B cell (primary cell): ENCODE results near the gene DSCAML1. TPM values are rescaled to one million over a fixed set of nuclear protein-coding genes. Genes with fewer than 3 reads are reported as not detected.

Experiments
- ATAC-seq: fragments of 200-7000 bp; cut with Tn5 transposase; one replicate; pipeline ENCODE4 v1.10.0; 2021; ENCODE audit warnings: low read depth, mild to moderate bottlenecking, moderate number of reproducible peaks, moderate library complexity
- CTCF ChIA-PET: fragments of 350-600 bp; sonication (Branson Sonifier 250); formaldehyde crosslinking; loops from one replicate; lab custom pipeline; 2021; ENCODE audit warnings: antibody characterized with exemption, inconsistent platforms; lab: Charles Lee
- POLR2A ChIA-PET: fragments of 350-600 bp; sonication (Branson Sonifier 250); formaldehyde crosslinking; loops from one replicate; lab custom pipeline; 2021; ENCODE audit warnings: antibody characterized with exemption; lab: Charles Lee
- DNase-seq: peaks from one replicate; pipeline ENCODE4 v3.0.0; 2013
- H2AFZ ChIP-seq: 2 replicates; pipeline ENCODE4 v1.6.1; 2012; ENCODE audit warnings: mild to moderate bottlenecking, low read depth, low read length; ENCODE audit not compliant: insufficient read depth, poor library complexity, severe bottlenecking
- H3K27ac ChIP-seq, 2 donors: 1 replicate in 1 of 2; 2 replicates in 1 of 2; pipeline ENCODE4 v1.5.1; 2012 to 2013; ENCODE audit warnings: low read length in 2 of 2, mild to moderate bottlenecking in 2 of 2, moderate library complexity in 1 of 2
- H3K27me3 ChIP-seq, 4 experiments: fragments of 200-600 bp in 1 of 4; sonication (generic) in 1 of 4; replicated peaks in 1 of 4; 1 replicate in 2 of 4; 2 replicates in 2 of 4; pipeline versions ENCODE4 v1.6.1 to v1.7.0; 2013 to 2016; ENCODE audit warnings: low read length in 3 of 4, mild to moderate bottlenecking in 2 of 4, mixed read lengths in 1 of 4, moderate library complexity in 1 of 4; ENCODE audit not compliant: insufficient read depth in 4 of 4, control insufficient read depth in 3 of 4; ENCODE audit errors: control extremely low read depth in 1 of 4
- H3K36me3 ChIP-seq, 2 experiments: replicated peaks in 1 of 2; 1 replicate in 1 of 2; 2 replicates in 1 of 2; pipeline versions ENCODE4 v1.6.1 to v1.7.1; 2013; ENCODE audit warnings: low read length in 1 of 2; ENCODE audit not compliant: insufficient read depth in 2 of 2, control insufficient read depth in 1 of 2; ENCODE audit errors: control extremely low read depth in 1 of 2, extremely low read depth in 1 of 2
- H3K4me1 ChIP-seq, 2 donors: fragments of 200-600 bp in 1 of 2; sonication (generic) in 1 of 2; 1 replicate in 1 of 2; 2 replicates in 1 of 2; pipeline versions ENCODE4 v1.5.1 to v1.6.1; 2013 to 2017; ENCODE audit warnings: low read length in 2 of 2; ENCODE audit not compliant: control insufficient read depth in 2 of 2, insufficient read depth in 2 of 2
- H3K4me2 ChIP-seq: replicated peaks from 2 replicates; pipeline ENCODE3; 2012; ENCODE audit warnings: mild to moderate bottlenecking, low read depth, low read length; ENCODE audit not compliant: poor library complexity, severe bottlenecking
- H3K4me3 ChIP-seq, 5 experiments: fragments of 200-600 bp in 1 of 5; sonication (generic) in 1 of 5; 1 replicate in 3 of 5; 2 replicates in 2 of 5; pipeline versions ENCODE4 v1.5.1 to v1.7.0; 2011 to 2016; ENCODE audit warnings: low read length in 4 of 5, mild to moderate bottlenecking in 4 of 5, low read depth in 2 of 5, control low read depth in 1 of 5, moderate library complexity in 1 of 5; ENCODE audit not compliant: insufficient read depth in 1 of 5; ENCODE audit errors: control extremely low read depth in 1 of 5, extremely low read depth in 1 of 5
- H3K79me2 ChIP-seq: fragments of 200-600 bp; sonication (generic); one replicate; pipeline ENCODE4 v1.6.0; 2016; ENCODE audit warnings: low read length; ENCODE audit not compliant: control insufficient read depth, insufficient read depth
- H3K9ac ChIP-seq: fragments of 200-600 bp; sonication (generic); 2 replicates; pipeline ENCODE4 v1.6.1; 2017; ENCODE audit warnings: mild to moderate bottlenecking, low read length, moderate library complexity
- H3K9me3 ChIP-seq, 3 donors: one replicate each; pipeline versions ENCODE4 v1.6.1 to v1.7.1; 2013; ENCODE audit warnings: low read length in 2 of 3; ENCODE audit not compliant: control insufficient read depth in 2 of 3, insufficient read depth in 1 of 3; ENCODE audit errors: control extremely low read depth in 1 of 3
- H4K20me1 ChIP-seq: 2 replicates; pipeline ENCODE4 v1.6.0; 2012; ENCODE audit warnings: mild to moderate bottlenecking, low read length; ENCODE audit not compliant: insufficient read depth, control insufficient read depth, poor library complexity, severe bottlenecking
- H3K27ac Mint-ChIP-seq: one replicate; pipeline ENCODE4 v1.8.0; 2021; ENCODE audit warnings: mixed read lengths
- H3K27me3 Mint-ChIP-seq: one replicate; pipeline ENCODE4 v1.8.0; 2021; ENCODE audit warnings: mixed read lengths
- H3K4me1 Mint-ChIP-seq: one replicate; pipeline ENCODE4 v1.8.0; 2021; ENCODE audit warnings: mixed read lengths
- H3K4me3 Mint-ChIP-seq: one replicate; pipeline ENCODE4 v1.8.0; 2021; ENCODE audit warnings: mixed read lengths
- H3K9me3 Mint-ChIP-seq: one replicate; pipeline ENCODE4 v1.8.0; 2022; ENCODE audit warnings: mixed read lengths; ENCODE audit not compliant: insufficient read depth
- EZH2 ChIP-seq: IDR thresholded peaks from 2 replicates; pipeline ENCODE4 v1.6.1; 2012; ENCODE audit warnings: borderline replicate concordance, low read depth, mild to moderate bottlenecking, moderate library complexity, low read length; ENCODE audit not compliant: insufficient read depth, poor library complexity, severe bottlenecking
- WGBS: methylation state at CpG from one replicate; pipeline ENCODE4 v1.1.5; 2013; ENCODE audit warnings: missing lambda C conversion rate; ENCODE audit not compliant: insufficient coverage; 5-methylcytosine and 5-hydroxymethylcytosine counted together
- intact Hi-C: fragments of 100-400 bp; cut with micrococcal nuclease; formaldehyde crosslinking; loops from one replicate; pipeline ENCODE4 v1.10.0; 2022
- polyA plus RNA-seq: library from polyadenylated mRNA; depleted of rRNA; stranded (reverse); fragments of >200 nt; gene quantifications from 2 replicates; pipeline ENCODE4 v1.2.3, GENCODE V29; 2012
- total RNA-seq, 2 donors: library from RNA; stranded (reverse); fragments of 120-200 nt in 1 of 2; gene quantifications; 1 replicate in 1 of 2; 2 replicates in 1 of 2; pipeline versions ENCODE4 v1.2.3 to v1.2.4, GENCODE V29; 2013 to 2022
- TF ChIP-seq, protein P1 (sequence below): fragments of 200-600 bp; IDR thresholded peaks from one replicate; pipeline ENCODE4 v1.8.0; 2022; ENCODE audit warnings: antibody characterized with exemption, mild to moderate bottlenecking

DSCAML1 gene
- total and polyA plus RNA-seq, 2 donors (not counting 1 experiment from before 2014, with no cell fraction given): 1.2 to 6.2 TPM

DNA sequence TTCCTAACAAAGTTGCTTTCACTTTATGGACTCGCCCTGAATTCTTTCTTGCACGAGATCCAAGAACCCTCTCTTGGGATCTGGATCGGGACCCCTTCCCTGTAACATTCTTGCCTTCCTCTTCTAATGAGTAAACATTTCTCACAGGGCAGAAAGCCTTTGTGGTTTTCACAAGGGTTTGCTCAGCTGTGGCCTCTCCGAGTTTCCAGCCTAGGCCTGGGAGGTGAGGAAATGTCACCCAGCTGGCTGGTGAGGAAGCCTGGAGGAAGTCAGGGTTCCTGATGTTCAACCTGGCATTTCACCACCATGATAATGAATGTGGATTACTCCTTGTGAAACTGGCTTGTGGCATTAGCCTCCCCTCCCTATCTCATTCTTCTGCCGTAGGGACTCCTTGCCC, 224.9 kb downstream of the DSCAML1 start:
- Histone ChIP-seq H3K4me1 (no peaks in the 10 kb centered on the region), H3K27me3 (peaks cover 0 to 3% (median 0%) of the 10 kb centered on the region in 4 experiments), H3K9me3 (no peaks in the 10 kb centered on the region), H4K20me1 (no peaks in the 10 kb centered on the region), H2AFZ (no peak overlapping the region), H3K4me2 (no peak overlapping the region), H3K36me3 (no peaks in the 10 kb centered on the region), H3K9ac (no peak overlapping the region), H3K27ac (no peak overlapping the region), H3K79me2 (no peaks in the 10 kb centered on the region), H3K4me3 (no peak overlapping the region)
- H3K27ac Mint-ChIP-seq: no peak overlapping the region
- CTCF ChIA-PET: no interaction called here
- intact Hi-C loops: no loop called here
- WGBS: 11% methylated on average over 3 of the region's 5 CpGs
- peaks cover 6% of the 10 kb centered on the region for H3K27me3 Mint-ChIP-seq
- POLR2A ChIA-PET: no interaction called here
- H3K4me1 Mint-ChIP-seq: no peaks in the 10 kb centered on the region
- no peak for TF ChIP-seq EZH2
- TF ChIP-seq, protein P1, sequence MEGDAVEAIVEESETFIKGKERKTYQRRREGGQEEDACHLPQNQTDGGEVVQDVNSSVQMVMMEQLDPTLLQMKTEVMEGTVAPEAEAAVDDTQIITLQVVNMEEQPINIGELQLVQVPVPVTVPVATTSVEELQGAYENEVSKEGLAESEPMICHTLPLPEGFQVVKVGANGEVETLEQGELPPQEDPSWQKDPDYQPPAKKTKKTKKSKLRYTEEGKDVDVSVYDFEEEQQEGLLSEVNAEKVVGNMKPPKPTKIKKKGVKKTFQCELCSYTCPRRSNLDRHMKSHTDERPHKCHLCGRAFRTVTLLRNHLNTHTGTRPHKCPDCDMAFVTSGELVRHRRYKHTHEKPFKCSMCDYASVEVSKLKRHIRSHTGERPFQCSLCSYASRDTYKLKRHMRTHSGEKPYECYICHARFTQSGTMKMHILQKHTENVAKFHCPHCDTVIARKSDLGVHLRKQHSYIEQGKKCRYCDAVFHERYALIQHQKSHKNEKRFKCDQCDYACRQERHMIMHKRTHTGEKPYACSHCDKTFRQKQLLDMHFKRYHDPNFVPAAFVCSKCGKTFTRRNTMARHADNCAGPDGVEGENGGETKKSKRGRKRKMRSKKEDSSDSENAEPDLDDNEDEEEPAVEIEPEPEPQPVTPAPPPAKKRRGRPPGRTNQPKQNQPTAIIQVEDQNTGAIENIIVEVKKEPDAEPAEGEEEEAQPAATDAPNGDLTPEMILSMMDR: no peak
- ATAC-seq: no peak
- no peaks in the 10 kb centered on the region for H3K9me3 Mint-ChIP-seq
- no peak overlapping the region for H3K4me3 Mint-ChIP-seq
- no peak for DNase-seq

DNA sequence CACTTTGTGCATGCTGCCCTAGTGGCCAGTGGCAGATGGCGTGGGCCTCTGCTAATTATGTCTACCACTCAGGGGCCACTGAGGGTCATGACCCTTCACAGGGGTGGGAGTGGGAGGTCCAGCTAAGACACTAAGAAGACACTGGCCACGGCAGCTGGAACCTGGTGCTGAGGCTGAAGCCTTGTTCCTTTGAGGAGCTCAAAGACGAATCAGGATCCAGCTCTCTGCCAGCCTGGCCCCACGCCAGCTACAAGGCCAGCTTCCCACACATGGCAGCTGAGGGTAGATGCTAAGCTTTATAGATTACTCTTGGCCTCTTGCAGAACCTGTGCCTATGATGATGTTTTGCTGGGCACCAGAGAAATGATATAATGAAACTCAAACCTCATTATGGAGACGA, 226.3 kb downstream of the DSCAML1 start:
- DNase-seq (no peak), ATAC-seq (no peak)
- no peaks in the 10 kb centered on the region for H3K9me3 Mint-ChIP-seq
- Histone ChIP-seq H4K20me1 (no peaks in the 10 kb centered on the region), H3K9me3 (no peaks in the 10 kb centered on the region), H3K79me2 (no peaks in the 10 kb centered on the region), H3K36me3 (no peaks in the 10 kb centered on the region), H3K27ac (no peak overlapping the region), H3K9ac (no peak overlapping the region), H3K4me1 (no peaks in the 10 kb centered on the region), H3K27me3 (peaks cover 0 to 3% (median 0%) of the 10 kb centered on the region in 4 experiments), H2AFZ (no peak overlapping the region), H3K4me2 (no peak overlapping the region), H3K4me3 (no peak overlapping the region)
- no peaks in the 10 kb centered on the region for H3K4me1 Mint-ChIP-seq
- CTCF ChIA-PET: no interaction called here
- intact Hi-C loops: no loop called here
- peaks cover 11% of the 10 kb centered on the region for H3K27me3 Mint-ChIP-seq
- no peak overlapping the region for H3K27ac Mint-ChIP-seq
- no peak overlapping the region for H3K4me3 Mint-ChIP-seq
- TF ChIP-seq, protein P1: no peak
- TF ChIP-seq EZH2: no peak
- WGBS: 82% methylated on average over 3 of the region's 5 CpGs
- POLR2A ChIA-PET: no interaction called here
